Peyer's patch (tissue), 4 donors: Measurements from ENCODE around the gene SHE. TPM values are rescaled to one million over a fixed set of nuclear protein-coding genes. Genes with fewer than 3 reads are reported as not detected.

Experiments
- DNase-seq, 3 donors: peaks; one replicate each; pipeline ENCODE4 v3.0.0-alpha.2; 2017 to 2019
- H3K27ac ChIP-seq, 4 donors: fragments of 200-600 bp; sonication (generic); one replicate each; pipeline ENCODE4 v1.5.1; 2016 to 2019
- H3K27me3 ChIP-seq, 2 donors: fragments of 200-600 bp; sonication (generic); one replicate each; pipeline ENCODE4 v1.5.1; 2019
- H3K36me3 ChIP-seq, 3 donors: fragments of 200-600 bp; sonication (generic); one replicate each; pipeline ENCODE4 v1.5.1; 2016 to 2019
- H3K4me1 ChIP-seq, 4 donors: fragments of 200-600 bp; sonication (generic); one replicate each; pipeline ENCODE4 v1.5.1; 2016 to 2019
- H3K4me3 ChIP-seq, 4 donors: fragments of 200-600 bp; sonication (generic); 1 replicate in 3 of 4; 2 replicates in 1 of 4; pipeline ENCODE4 v1.5.1; 2016 to 2019; ENCODE audit warnings: mild to moderate bottlenecking in 1 of 4
- H3K9me3 ChIP-seq, 4 donors: fragments of 200-600 bp; sonication (generic); one replicate each; pipeline ENCODE4 v1.5.1; 2016 to 2019; ENCODE audit warnings: mild to moderate bottlenecking in 1 of 4
- POLR2A ChIP-seq, 2 donors: fragments of 450-650 bp; IDR thresholded peaks; one replicate each; pipeline ENCODE4 v1.5.1; 2017; ENCODE audit warnings: antibody characterized with exemption in 2 of 2, mild to moderate bottlenecking in 2 of 2, moderate library complexity in 2 of 2
- total RNA-seq, 4 donors: library from RNA; depleted of rRNA; stranded (reverse); fragments of >200 nt; gene quantifications; one replicate each; pipeline ENCODE4 v1.1.0, GENCODE V29; 2016
- TF ChIP-seq, protein P1 (sequence below), 6 experiments: fragments of 450-650 bp in 4 of 6; fragments of 200-600 bp in 2 of 6; sonication (generic) in 1 of 6; IDR thresholded peaks; one replicate each; pipeline ENCODE4 v1.5.1; 2017 to 2019; ENCODE audit warnings: antibody characterized with exemption in 6 of 6, mild to moderate bottlenecking in 3 of 6, moderate library complexity in 1 of 6

Gene SHE
- total RNA-seq, 4 donors from 2014 or later: 1.6 to 19.8 (median 7.3) TPM

DNA sequence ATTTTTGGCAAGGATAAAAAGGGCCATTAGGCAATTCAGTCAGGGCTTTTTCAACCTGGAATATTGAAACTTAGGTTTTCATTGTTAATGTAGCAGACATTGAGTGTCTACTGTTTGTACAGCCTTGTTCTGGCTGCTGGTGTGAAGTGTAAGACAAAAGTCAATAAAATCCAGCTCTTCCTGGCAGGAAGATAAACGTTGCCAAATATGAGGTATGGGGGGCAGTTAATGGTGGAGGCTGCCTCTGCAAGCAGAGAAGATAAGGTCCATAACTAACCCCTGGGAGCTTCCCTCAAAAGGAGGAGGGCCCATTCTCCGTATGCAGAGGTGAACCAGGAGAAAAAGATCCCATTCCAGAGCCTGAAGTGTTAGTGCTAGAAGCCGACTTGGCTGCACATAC is 19.5 kb upstream of the SHE start:
- no peaks in the 10 kb centered on the region for H3K4me1 ChIP-seq
- H3K9me3 ChIP-seq: no peaks in the 10 kb centered on the region
- no peak for DNase-seq
- no peaks in the 10 kb centered on the region for H3K27me3 ChIP-seq
- no peak overlapping the region for H3K4me3 ChIP-seq
- H3K36me3 ChIP-seq: no peaks in the 10 kb centered on the region
- no peak overlapping the region for H3K27ac ChIP-seq
- no peak for TF ChIP-seq POLR2A (IDR thresholded peaks at IDR 0.05)
- TF ChIP-seq, protein P1, sequence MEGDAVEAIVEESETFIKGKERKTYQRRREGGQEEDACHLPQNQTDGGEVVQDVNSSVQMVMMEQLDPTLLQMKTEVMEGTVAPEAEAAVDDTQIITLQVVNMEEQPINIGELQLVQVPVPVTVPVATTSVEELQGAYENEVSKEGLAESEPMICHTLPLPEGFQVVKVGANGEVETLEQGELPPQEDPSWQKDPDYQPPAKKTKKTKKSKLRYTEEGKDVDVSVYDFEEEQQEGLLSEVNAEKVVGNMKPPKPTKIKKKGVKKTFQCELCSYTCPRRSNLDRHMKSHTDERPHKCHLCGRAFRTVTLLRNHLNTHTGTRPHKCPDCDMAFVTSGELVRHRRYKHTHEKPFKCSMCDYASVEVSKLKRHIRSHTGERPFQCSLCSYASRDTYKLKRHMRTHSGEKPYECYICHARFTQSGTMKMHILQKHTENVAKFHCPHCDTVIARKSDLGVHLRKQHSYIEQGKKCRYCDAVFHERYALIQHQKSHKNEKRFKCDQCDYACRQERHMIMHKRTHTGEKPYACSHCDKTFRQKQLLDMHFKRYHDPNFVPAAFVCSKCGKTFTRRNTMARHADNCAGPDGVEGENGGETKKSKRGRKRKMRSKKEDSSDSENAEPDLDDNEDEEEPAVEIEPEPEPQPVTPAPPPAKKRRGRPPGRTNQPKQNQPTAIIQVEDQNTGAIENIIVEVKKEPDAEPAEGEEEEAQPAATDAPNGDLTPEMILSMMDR (IDR thresholded peaks at IDR 0.05): no peak

DNA sequence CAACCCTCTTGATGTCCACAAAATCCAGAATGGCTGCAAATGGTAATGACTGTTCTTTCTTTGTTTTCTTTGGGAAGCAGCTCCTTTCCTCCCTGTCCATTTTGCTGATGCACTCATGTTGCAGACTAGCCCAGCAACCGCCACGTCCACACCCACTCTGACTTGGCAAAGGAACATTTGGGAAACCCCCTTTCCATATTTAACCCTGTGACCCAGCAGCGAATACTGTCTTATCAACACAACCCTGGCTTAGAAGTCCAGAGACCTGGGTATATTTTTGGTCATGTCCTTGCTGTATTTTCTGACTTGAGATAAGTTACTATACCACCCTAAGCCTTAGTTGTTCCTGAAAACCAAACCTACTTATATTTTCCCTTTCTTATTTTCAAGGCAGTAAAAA is 18.1 kb upstream of the SHE start:
- DNase-seq: no peak
- Histone ChIP-seq H3K4me3 (no peak overlapping the region), H3K4me1 (no peaks in the 10 kb centered on the region), H3K36me3 (no peaks in the 10 kb centered on the region), H3K27ac (no peak overlapping the region), H3K9me3 (no peaks in the 10 kb centered on the region), H3K27me3 (no peaks in the 10 kb centered on the region)
- TF ChIP-seq, protein P1 (IDR thresholded peaks at IDR 0.05): no peak
- TF ChIP-seq POLR2A (IDR thresholded peaks at IDR 0.05): no peak

DNA sequence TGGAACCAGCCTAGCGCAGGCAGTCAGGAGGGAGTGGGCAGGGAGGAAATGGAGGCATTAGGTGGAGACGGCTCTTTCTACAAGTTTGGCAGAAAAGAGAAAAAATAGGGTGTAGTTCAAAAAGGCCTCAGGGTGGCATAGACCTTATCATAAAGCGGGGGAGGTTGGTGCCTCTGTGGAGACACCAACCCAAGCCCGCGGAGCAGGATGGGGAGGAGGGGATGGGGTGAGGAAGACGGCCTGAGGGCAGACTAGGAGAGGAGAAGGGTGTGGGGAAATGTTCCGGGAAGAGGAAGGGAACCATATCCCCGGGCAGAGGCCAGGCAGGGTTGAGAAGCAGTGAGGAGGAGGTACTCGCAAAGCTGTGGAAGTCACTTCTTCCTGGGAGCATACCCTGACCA is 17.4 kb upstream of the SHE start:
- Histone ChIP-seq H3K9me3 (no peaks in the 10 kb centered on the region), H3K27ac (peak overlapping the region in 1 of 4 donors; percentile 8), H3K27me3 (no peaks in the 10 kb centered on the region), H3K4me3 (no peak overlapping the region), H3K36me3 (no peaks in the 10 kb centered on the region), H3K4me1 (no peaks in the 10 kb centered on the region)
- TF ChIP-seq POLR2A (IDR thresholded peaks at IDR 0.05): no peak
- TF ChIP-seq, protein P1 (IDR thresholded peaks at IDR 0.05): no peak
- DNase-seq: no peak

DNA sequence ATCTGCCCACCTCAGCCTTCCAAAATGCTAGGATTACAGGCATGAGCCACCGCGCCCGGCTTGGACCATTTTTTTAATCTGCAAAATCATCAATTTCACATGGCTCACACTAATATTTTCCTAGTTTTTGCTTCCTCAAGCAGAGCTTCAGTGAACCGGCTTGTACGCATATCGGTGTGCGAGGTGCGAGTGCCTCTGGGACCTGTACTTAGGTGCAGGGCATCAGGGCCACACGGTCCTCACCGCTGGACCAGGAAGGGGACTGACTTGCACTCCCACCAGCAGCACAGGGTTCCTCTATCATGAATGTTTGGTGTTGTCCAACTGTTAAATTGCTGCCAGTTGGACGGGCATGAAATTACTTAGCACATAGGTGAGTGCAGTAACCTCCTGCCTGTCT is 15.4 kb upstream of the SHE start:
- Histone ChIP-seq H3K4me1 (no peaks in the 10 kb centered on the region), H3K36me3 (no peaks in the 10 kb centered on the region), H3K4me3 (no peak overlapping the region), H3K9me3 (no peaks in the 10 kb centered on the region), H3K27me3 (no peaks in the 10 kb centered on the region), H3K27ac (no peak overlapping the region)
- no peak for TF ChIP-seq POLR2A (IDR thresholded peaks at IDR 0.05)
- TF ChIP-seq, protein P1 (IDR thresholded peaks at IDR 0.05): no peak
- no peak for DNase-seq

DNA sequence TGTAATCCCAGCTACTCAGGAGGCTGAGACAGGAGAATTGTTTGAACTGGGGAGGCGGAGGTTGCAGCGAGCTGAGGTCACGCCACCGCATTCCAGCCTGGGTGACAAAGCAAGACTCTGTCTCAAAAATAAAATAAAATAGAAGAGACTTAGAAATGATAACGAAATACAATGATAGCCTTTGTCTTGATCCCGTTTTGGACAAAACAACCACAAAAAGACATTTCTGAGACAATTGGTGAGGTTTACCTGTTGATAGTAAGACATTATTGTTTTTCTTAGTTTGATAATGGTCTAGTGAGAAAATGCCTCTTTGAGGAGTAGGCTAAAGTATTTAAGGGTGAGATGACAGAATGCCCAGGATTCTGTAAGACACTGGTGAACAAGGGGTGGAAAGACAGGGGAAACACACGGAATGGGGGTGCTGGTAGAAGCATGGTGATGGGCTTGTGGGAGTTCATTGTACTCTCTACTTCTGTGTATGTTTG is 11.9 kb upstream of the SHE start:
- no peak for DNase-seq
- TF ChIP-seq, protein P1 (IDR thresholded peaks at IDR 0.05): no peak
- TF ChIP-seq POLR2A (IDR thresholded peaks at IDR 0.05): no peak
- no peaks in the 10 kb centered on the region for H3K4me1 ChIP-seq
- no peaks in the 10 kb centered on the region for H3K9me3 ChIP-seq
- H3K36me3 ChIP-seq: no peaks in the 10 kb centered on the region
- no peaks in the 10 kb centered on the region for H3K27me3 ChIP-seq
- H3K27ac ChIP-seq: no peak overlapping the region
- H3K4me3 ChIP-seq: no peak overlapping the region

DNA sequence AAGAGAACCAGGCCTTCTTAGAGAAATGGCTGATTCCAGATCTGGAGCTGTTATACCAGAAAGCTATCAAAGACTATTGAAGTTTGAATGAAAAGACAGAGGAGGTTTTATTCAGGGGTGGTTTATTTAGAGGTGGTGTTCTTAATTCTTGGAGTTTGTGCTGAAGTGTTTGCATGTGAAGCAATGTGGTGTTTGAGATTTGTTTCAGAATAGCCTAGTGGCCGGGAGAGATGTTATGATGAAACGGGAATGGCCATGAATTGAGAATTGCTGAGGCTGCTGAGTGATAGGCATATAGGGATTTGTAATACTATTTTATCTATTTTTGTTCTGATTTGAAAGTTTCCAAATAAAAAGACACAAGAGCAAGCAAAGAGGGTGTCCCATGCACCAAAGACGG is 10.5 kb upstream of the SHE start:
- Histone ChIP-seq H3K4me3 (no peak overlapping the region), H3K4me1 (no peaks in the 10 kb centered on the region), H3K27me3 (no peaks in the 10 kb centered on the region), H3K9me3 (no peaks in the 10 kb centered on the region), H3K36me3 (no peaks in the 10 kb centered on the region), H3K27ac (no peak overlapping the region)
- TF ChIP-seq POLR2A (IDR thresholded peaks at IDR 0.05): no peak
- TF ChIP-seq, protein P1 (IDR thresholded peaks at IDR 0.05): no peak
- no peak for DNase-seq
